ENCODE results near the gene WWOX.

DNA sequence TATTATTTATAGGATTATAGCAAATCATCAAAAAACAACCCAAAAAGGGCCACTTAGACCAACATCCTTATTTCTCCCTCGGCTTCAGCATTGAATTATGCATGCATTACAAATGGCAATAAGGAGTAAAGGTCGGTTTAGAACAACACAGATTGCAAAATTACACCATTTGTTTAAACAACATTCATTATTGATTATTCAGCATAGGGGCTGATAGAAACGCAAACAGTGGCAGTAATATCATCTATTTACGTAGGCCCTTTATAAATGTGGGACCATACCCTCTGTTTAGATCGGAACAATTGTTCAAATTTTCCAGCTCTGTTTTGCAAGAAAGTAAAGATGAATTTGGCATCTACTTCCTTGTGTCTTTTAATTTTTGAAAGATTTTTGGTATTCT, 153.3 kb downstream of the WWOX start:
- TF ChIP-seq EZH2 (IDR thresholded peaks at IDR 0.05): no peak
- no peak for TF ChIP-seq POLR2AphosphoS5 (IDR thresholded peaks at IDR 0.05; ENCODE audit: borderline replicate concordance, low read depth, low read length)

All from SK-N-MC (cell line).